Activated CD4-positive, CD25-positive, alpha-beta regulatory T cell treated with anti-CD3 and anti-CD28 coated beads, Interleukin-2, amount 50 U/mL, for 16 hours (primary cell): Measurements from ENCODE around the gene HBG2.
"Not testable (repeated sequence)": the region's sequence is repeated elsewhere in the genome, so short reads cannot be mapped to it uniquely, and the experiment has no call there.

Source experiments
- DNase-seq: peaks from one replicate; pipeline ENCODE4 v3.0.0-alpha.2; 2020; ENCODE audit warnings: low read depth, low spot score

Gene HBG2

DNA sequence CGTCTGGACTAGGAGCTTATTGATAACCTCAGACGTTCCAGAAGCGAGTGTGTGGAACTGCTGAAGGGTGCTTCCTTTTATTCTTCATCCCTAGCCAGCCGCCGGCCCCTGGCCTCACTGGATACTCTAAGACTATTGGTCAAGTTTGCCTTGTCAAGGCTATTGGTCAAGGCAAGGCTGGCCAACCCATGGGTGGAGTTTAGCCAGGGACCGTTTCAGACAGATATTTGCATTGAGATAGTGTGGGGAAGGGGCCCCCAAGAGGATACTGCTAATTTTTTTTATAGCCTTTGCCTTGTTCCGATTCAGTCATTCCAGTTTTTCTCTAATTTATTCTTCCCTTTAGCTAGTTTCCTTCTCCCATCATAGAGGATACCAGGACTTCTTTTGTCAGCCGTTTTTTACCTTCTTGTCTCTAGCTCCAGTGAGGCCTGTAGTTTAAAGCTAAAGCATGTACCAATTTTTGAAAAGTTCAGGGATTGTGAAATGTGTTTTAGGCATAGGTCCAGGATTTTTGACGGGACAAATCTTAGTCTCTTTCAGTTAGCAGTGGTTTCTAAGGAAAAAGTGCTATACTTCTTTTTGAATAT lies 4.7 kb downstream of the HBG2 start, which contains the start of gene HBG1:
TSS of gene HBG1 (minus strand) at position 51 of the 590 bp plus-strand sequence. CDS start 53 bp downstream, outside the sequence.
- not testable (repeated sequence) for DNase-seq

- DNase-seq, result not testable (repeated sequence)
Observed at GRCh38 chr11:5248498-5248897, 6.1 kb downstream of the HBG2 start.

DNA sequence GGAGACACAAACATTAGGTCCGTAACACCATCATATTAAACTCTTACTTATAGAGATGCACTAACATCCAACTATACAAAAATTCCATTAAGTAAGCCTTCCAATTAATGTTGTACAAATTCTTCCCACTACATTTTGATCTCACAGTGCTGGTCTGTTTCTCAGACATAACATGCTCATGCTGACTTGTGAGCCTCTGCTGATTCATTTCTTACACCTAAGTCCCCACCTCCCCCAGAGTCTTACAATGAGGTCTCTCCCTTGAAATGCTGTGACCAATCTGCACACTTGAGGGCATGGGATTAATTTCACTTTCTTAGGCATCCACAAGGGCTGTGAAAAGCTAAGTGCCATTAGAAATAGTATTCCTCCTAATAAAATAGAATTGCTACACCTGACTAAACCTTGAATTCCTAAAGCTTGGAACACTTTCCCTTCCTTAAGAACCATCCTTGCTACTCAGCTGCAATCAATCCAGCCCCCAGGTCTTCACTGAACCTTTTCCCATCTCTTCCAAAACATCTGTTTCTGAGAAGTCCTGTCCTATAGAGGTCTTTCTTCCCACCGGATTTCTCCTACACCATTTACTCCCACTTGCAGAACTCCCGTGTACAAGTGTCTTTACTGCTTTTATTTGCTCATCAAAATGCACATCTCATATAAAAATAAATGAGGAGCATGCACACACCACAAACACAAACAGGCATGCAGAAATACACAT lies 6.9 kb downstream of the HBG2 start:
- no peak for DNase-seq

- no peak for DNase-seq
Observed at GRCh38 chr11:5246772-5247471, 7.7 kb downstream of the HBG2 start.

- no peak for DNase-seq
Observed at GRCh38 chr11:5245155-5245554, 9.4 kb downstream of the HBG2 start.

DNA sequence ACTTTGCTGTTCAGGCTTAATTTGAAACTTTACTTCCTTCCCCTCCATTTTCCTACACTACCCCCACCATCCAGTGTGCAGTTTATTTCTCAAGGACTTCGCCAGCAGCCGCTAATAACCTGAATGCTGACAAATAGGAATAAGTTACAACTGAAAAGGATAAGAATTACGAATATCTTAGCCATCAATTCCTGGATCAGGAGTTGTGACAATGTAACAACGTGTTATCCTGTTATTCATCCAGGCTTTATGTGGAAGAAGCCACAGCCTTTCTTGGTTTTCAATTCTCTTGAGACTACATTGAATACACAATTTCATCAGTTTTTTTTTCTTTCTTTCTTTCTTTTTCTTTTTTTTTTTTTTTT lies 10.8 kb downstream of the HBG2 start:
- DNase-seq, result no peak

DNA sequence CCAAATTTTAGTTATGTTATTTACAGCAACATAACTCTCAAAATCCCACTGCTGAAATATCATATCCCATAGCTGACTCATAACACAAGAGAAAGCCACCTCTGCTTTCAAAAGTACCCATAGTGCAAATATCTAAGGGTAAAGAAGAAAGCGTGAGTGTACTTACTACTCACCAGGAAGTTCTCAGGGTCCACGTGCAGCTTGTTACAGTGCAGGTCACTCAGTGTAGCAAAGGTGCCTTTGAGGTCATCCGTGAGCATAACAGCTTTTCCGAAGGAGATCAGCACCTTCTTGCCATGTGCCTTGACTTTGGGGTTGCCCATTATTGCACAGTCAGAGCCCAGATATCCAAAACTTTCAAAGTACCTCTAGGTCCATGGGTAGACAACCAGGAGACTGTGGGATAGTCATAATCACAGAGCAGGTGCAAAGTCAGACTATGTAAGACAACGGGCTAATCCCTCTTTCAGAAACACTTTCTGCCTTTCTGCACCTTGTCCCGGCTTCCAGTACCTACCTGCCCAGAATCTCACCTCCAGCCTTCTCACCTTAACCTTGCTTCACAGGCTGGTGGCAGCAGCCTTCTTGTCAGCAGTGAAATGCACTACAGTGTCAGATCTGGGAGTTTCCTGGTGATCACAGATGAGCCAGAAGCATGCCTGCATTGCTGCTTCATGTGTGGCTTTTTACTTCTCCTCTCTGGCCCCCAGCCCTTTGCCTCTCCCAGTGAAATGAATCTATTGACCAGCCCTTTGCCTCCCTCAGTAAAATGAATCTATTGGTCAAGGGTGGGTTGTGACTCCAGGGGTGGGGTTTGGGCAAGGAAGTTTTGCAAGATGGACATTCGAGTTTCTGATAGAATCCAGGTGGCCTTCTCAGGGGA lies 11.4 kb downstream of the HBG2 start:
- DNase-seq, result no peak

GRCh38 chr11:5242208-5242607 lies 12.4 kb downstream of the HBG2 start:
- no peak for DNase-seq

- no peak for DNase-seq
Observed at GRCh38 chr11:5241458-5241857, 13.1 kb downstream of the HBG2 start.

- no peak for DNase-seq
Observed at GRCh38 chr11:5240458-5240857, 14.1 kb downstream of the HBG2 start.

GRCh38 chr11:5240056-5240455 lies 14.5 kb downstream of the HBG2 start:
- no peak for DNase-seq

DNA sequence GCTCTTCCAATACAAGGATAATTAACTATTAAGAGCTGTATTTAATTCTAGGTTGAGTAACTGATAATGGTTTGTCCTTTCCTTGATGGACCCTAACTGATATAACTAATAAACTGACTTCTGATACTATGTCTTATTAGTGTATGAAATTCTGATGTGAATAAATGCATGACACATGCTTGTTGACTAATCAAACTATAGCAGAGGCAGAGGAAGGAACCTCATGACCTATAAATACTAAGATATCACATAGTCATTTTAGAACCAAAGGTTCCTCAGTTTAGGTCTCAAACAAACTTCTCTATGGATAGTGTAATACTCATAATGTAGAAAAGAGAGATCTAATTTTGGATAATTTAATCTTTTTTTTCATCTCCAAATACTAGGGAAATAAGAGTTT lies 15.5 kb downstream of the HBG2 start:
- DNase-seq, result no peak

GRCh38 chr11:5238486-5238885 lies 16.1 kb downstream of the HBG2 start:
- no peak for DNase-seq

DNA sequence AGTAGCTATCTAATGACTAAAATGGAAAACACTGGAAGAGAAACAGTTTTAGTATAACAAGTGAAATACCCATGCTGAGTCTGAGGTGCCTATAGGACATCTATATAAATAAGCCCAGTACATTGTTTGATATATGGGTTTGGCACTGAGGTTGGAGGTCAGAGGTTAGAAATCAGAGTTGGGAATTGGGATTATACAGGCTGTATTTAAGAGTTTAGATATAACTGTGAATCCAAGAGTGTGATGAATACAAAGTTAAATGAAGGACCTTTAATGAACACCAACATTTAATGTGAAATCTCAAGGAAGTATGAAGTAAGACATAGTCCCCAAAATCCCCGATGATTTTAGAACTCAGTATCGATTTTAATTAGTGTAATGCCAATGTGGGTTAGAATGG lies 17.2 kb downstream of the HBG2 start:
- no peak for DNase-seq

GRCh38 chr11:5235364-5236095 lies 19.1 kb downstream of the HBG2 start:
- no peak for DNase-seq

DNA sequence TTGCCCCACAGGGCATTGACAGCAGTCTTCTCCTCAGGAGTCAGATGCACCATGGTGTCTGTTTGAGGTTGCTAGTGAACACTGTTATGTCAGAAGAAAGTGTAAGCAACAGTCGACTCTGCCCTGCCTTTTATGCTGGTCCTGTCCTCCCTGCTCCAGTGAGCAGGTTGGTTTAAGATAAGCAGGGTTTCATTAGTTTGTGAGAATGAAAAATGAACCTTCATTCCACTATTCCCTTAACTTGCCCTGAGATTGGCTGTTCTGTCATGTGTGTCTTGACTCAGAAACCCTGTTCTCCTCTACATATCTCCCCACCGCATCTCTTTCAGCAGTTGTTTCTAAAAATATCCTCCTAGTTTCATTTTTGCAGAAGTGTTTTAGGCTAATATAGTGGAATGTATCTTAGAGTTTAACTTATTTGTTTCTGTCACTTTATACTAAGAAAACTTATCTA lies 20.2 kb downstream of the HBG2 start, which contains the start of gene HBD:
TSS of gene HBD (minus strand) at position 103 of the 454 bp plus-strand sequence. CDS start at position 53, 50 bp downstream.
- DNase-seq, result no peak

DNA sequence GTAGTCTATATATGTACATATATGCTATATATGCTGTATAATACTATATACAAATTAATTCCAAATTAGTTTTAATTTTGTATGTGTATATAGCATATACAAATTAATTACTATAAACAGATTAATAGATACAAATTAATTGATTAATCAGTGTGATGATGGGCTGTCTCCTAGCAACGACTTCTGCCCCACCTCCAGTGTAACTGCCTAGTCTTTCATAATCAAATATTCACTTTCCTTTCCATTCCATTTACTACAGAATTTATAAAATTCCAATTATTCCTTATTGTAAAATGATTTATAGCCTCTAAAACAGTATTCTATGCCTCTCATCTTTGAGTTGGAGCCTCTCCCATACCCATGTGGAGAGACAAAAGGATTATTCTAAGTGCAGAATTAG lies 21.3 kb downstream of the HBG2 start:
- DNase-seq, result no peak

DNA sequence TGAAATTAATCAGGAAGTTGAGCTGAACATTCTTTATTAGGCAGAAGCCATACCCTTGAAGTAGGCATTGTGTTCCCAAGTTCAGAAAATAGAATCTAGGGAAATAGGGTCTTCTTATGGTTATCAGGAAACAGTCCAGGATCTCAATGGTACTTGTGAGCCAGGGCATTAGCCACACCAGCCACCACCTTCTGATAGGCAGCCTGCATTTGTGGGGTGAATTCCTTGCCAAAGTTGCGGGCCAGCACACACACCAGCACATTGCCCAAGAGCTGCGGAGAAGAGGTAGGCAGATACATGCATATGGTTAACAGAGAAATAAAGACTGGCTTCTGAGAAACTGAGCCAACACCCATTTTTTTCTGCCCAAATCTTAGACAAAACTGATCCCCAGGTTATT lies 21.8 kb downstream of the HBG2 start:
- DNase-seq, result no peak

GRCh38 chr11:5232176-5232575 lies 22.4 kb downstream of the HBG2 start:
- DNase-seq, result no peak

DNA sequence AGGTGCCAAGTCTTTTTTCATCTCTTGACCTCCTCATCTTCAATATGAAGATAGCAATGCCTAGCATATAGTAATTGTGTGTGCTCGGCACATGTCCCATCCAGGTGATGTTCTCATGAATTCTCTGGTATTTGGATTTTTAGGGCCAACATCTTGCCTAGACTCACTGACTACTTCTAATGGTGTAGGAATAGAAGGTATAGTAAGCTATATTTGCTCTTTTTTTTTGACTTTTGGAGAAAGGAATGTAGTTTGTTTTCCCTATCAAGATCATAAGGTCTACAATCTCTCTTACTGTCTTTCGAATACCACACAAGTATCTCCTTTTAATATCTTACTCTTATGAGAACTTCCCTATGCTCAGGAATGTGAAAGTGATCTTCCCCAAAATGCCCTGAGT lies 23.5 kb downstream of the HBG2 start:
- no peak for DNase-seq

- no peak for DNase-seq
Observed at GRCh38 chr11:5230266-5230665, 24.3 kb downstream of the HBG2 start.
